Trophoblast cell (in vitro differentiated cells and primary cell): ENCODE measurements around the gene PDLIM3. TPM values are rescaled to one million over a fixed set of nuclear protein-coding genes. Genes with fewer than 3 reads are reported as not detected.

Source experiments
- DNase-seq, 2 donors: peaks; one replicate each; pipeline ENCODE4 v3.0.0-alpha.2; 2016
- H2AFZ ChIP-seq: 2 replicates; pipeline ENCODE4 v1.6.1; 2013; ENCODE audit warnings: low read length, moderate library complexity, mild to moderate bottlenecking; ENCODE audit not compliant: insufficient read depth, poor library complexity
- H2AK5ac ChIP-seq: 2 replicates; pipeline ENCODE4 v1.6.1; 2013; ENCODE audit warnings: mild to moderate bottlenecking, low read length
- H2BK120ac ChIP-seq: 2 replicates; pipeline ENCODE4 v1.6.1; 2013; ENCODE audit warnings: low read length, mild to moderate bottlenecking, moderate library complexity; ENCODE audit not compliant: insufficient read depth, poor library complexity
- H2BK12ac ChIP-seq: 2 replicates; pipeline ENCODE4 v1.6.1; 2013; ENCODE audit warnings: mild to moderate bottlenecking, low read length, moderate library complexity
- H2BK5ac ChIP-seq: 2 replicates; pipeline ENCODE4 v1.6.1; 2013; ENCODE audit warnings: low read length, low read depth, moderate library complexity, mild to moderate bottlenecking; ENCODE audit not compliant: poor library complexity
- H3K14ac ChIP-seq: 2 replicates; pipeline ENCODE4 v1.6.1; 2013; ENCODE audit warnings: mild to moderate bottlenecking, low read length
- H3K18ac ChIP-seq: 2 replicates; pipeline ENCODE4 v1.6.1; 2013; ENCODE audit warnings: mild to moderate bottlenecking, low read length
- H3K23ac ChIP-seq: 2 replicates; pipeline ENCODE4 v1.6.1; 2013; ENCODE audit warnings: low read length
- H3K27ac ChIP-seq: 2 replicates; pipeline ENCODE4 v1.5.1; 2013; ENCODE audit warnings: low read depth, mild to moderate bottlenecking, inconsistent platforms, low read length, moderate library complexity
- H3K27me3 ChIP-seq: 2 replicates; pipeline ENCODE4 v1.6.1; 2013; ENCODE audit warnings: inconsistent platforms, mild to moderate bottlenecking, low read length, moderate library complexity; ENCODE audit not compliant: insufficient read depth
- H3K36me3 ChIP-seq, 2 experiments: 1 replicate in 1 of 2; 2 replicates in 1 of 2; pipeline ENCODE4 v1.6.1; 2013; ENCODE audit warnings: low read length in 2 of 2, mild to moderate bottlenecking in 2 of 2, moderate library complexity in 1 of 2; ENCODE audit not compliant: insufficient read depth in 2 of 2, control insufficient read depth in 1 of 2
- H3K4ac ChIP-seq: 2 replicates; pipeline ENCODE4 v1.6.1; 2013; ENCODE audit warnings: low read depth, mild to moderate bottlenecking, low read length, moderate library complexity
- H3K4me1 ChIP-seq, 2 experiments: 1 replicate in 1 of 2; 2 replicates in 1 of 2; pipeline ENCODE4 v1.6.1; 2013; ENCODE audit warnings: low read length in 2 of 2, mild to moderate bottlenecking in 2 of 2, moderate library complexity in 1 of 2; ENCODE audit not compliant: insufficient read depth in 2 of 2, control insufficient read depth in 1 of 2
- H3K4me2 ChIP-seq: 2 replicates; pipeline ENCODE4 v1.6.1; 2013; ENCODE audit warnings: inconsistent platforms, mild to moderate bottlenecking, low read length, moderate library complexity
- H3K4me3 ChIP-seq: 2 replicates; pipeline ENCODE4 v1.5.1; 2013; ENCODE audit warnings: mild to moderate bottlenecking, low read depth, low read length, inconsistent platforms
- H3K79me1 ChIP-seq: one replicate; pipeline ENCODE4 v1.6.1; 2013; ENCODE audit warnings: low read length
- H3K79me2 ChIP-seq: 2 replicates; pipeline ENCODE4 v1.6.1; 2013; ENCODE audit warnings: low read length, mild to moderate bottlenecking; ENCODE audit not compliant: control insufficient read depth, insufficient read depth, poor library complexity
- H3K9ac ChIP-seq: 2 replicates; pipeline ENCODE4 v1.6.1; 2013; ENCODE audit warnings: mild to moderate bottlenecking, low read length
- H3K9me3 ChIP-seq: 2 replicates; pipeline ENCODE4 v1.6.1; 2013; ENCODE audit warnings: low read depth, mild to moderate bottlenecking, control low read depth, inconsistent platforms, low read length; ENCODE audit not compliant: insufficient read depth
- H4K12ac ChIP-seq: 2 replicates; pipeline ENCODE4 v1.6.1; 2013; ENCODE audit warnings: low read depth, mild to moderate bottlenecking, low read length, moderate library complexity
- H4K8ac ChIP-seq: 2 replicates; pipeline ENCODE4 v1.6.1; 2013; ENCODE audit warnings: low read depth, mild to moderate bottlenecking, low read length, moderate library complexity
- H4K91ac ChIP-seq: one replicate; pipeline ENCODE4 v1.6.1; 2013; ENCODE audit warnings: low read depth, mild to moderate bottlenecking, low read length, moderate library complexity
- WGBS: extraction: QIAGEN DNeasy Blood & Tissue Kit; methylation state at CpG from one replicate; pipeline ENCODE4 v1.1.7; 2013; ENCODE audit warnings: missing lambda C conversion rate; ENCODE audit not compliant: insufficient read length, insufficient coverage; ENCODE audit errors: extremely low coverage; 5-methylcytosine and 5-hydroxymethylcytosine counted together
- polyA plus RNA-seq: library from polyadenylated mRNA; stranded (reverse); fragments of 200-250 nt; gene quantifications from 2 replicates; pipeline ENCODE4 v1.2.3, GENCODE V29; 2013

PDLIM3 gene
- polyA plus RNA-seq = 19.2 and 19.5 TPM in 2 replicates

- Histone ChIP-seq H3K79me2 (no peaks in the 10 kb centered on the region), H3K27me3 (peaks cover 9% of the 10 kb centered on the region), H2AK5ac (no peak within 1 kb of the TSS), H3K14ac (peak within 1 kb of the TSS; percentile 37), H4K8ac (no peak within 1 kb of the TSS), H3K4me1 (no peaks in the 10 kb centered on the region), H2BK12ac (no peak within 1 kb of the TSS), H3K4me2 (peak within 1 kb of the TSS; percentile 93), H3K9ac (peak within 1 kb of the TSS; percentile 3), H3K4me3 (peak within 1 kb of the TSS; percentile 74), H3K4ac (no peak within 1 kb of the TSS), H2AFZ (peak within 1 kb of the TSS; percentile 73), H4K12ac (no peak within 1 kb of the TSS), H3K23ac (no peak within 1 kb of the TSS), H2BK5ac (no peak within 1 kb of the TSS), H3K36me3 (no peaks in the 10 kb centered on the region), H2BK120ac (peak within 1 kb of the TSS; percentile 12), H3K18ac (no peak within 1 kb of the TSS), H4K91ac (no peak within 1 kb of the TSS), H3K27ac (no peak within 1 kb of the TSS), H3K79me1 (no peaks in the 10 kb centered on the region), H3K9me3 (peaks cover 2% of the 10 kb centered on the region)
- WGBS = no CpG with 5 or more reads among the region's 66 CpGs
- DNase-seq = peak; percentile 38 to 56
Measured at GRCh38 chr4:185534866-185535611, at the start of gene PDLIM3. Gene PDLIM3 (minus strand): TSS chr4:185535507. CDS start chr4:185535434, 73 bp downstream.

GRCh38 chr4:185583813-185584212 lies 48.5 kb upstream of the PDLIM3 start:
- H3K79me1 ChIP-seq = no peaks in the 10 kb centered on the region
- no peak for DNase-seq
- no peak overlapping the region for H3K4me2 ChIP-seq

GRCh38 chr4:185582651-185583400 lies 47.5 kb upstream of the PDLIM3 start:
- Histone ChIP-seq H3K14ac (no peak overlapping the region), H3K27me3 (peaks cover 3% of the 10 kb centered on the region), H3K4ac (no peak overlapping the region), H3K79me1 (no peaks in the 10 kb centered on the region), H4K8ac (no peak overlapping the region), H3K36me3 (no peaks in the 10 kb centered on the region), H3K4me2 (no peak overlapping the region), H4K91ac (no peak overlapping the region), H3K18ac (no peak overlapping the region), H2AK5ac (no peak overlapping the region), H3K4me1 (peaks cover 7 to 8% of the 10 kb centered on the region in 2 experiments), H2BK5ac (no peak overlapping the region), H3K9ac (no peak overlapping the region), H4K12ac (no peak overlapping the region), H3K9me3 (peaks cover 5% of the 10 kb centered on the region), H3K23ac (no peak overlapping the region), H2BK12ac (no peak overlapping the region), H2BK120ac (no peak overlapping the region), H2AFZ (no peak overlapping the region), H3K79me2 (no peaks in the 10 kb centered on the region), H3K27ac (no peak overlapping the region), H3K4me3 (no peak overlapping the region)
- DNase-seq = no peak
- WGBS = no CpG with 5 or more reads among the region's 7 CpGs

More at GRCh38 chr4:185583813-185584212, 48.5 kb upstream of the PDLIM3 start:
- no peak overlapping the region for H2BK120ac ChIP-seq
- no peak overlapping the region for H2BK5ac ChIP-seq
- no peak overlapping the region for H3K14ac ChIP-seq
- H3K4me3 ChIP-seq = no peak overlapping the region
- peaks cover 3% of the 10 kb centered on the region for H3K27me3 ChIP-seq
- peaks cover 8% of the 10 kb centered on the region in 2 experiments for H3K4me1 ChIP-seq
- peaks cover 5% of the 10 kb centered on the region for H3K9me3 ChIP-seq
- no peak overlapping the region for H3K27ac ChIP-seq
- H2AFZ ChIP-seq = no peak overlapping the region
- H3K23ac ChIP-seq = no peak overlapping the region
- H4K8ac ChIP-seq = no peak overlapping the region
- H3K4ac ChIP-seq = no peak overlapping the region
- no peaks in the 10 kb centered on the region for H3K79me2 ChIP-seq
- no CpG with 5 or more reads among the region's 1 CpG for WGBS
- H2BK12ac ChIP-seq = no peak overlapping the region
- no peaks in the 10 kb centered on the region for H3K36me3 ChIP-seq
- H4K12ac ChIP-seq = no peak overlapping the region
- no peak overlapping the region for H3K9ac ChIP-seq
- no peak overlapping the region for H2AK5ac ChIP-seq
- no peak overlapping the region for H4K91ac ChIP-seq
- H3K18ac ChIP-seq = no peak overlapping the region

- peak; percentile 95 to 98 for DNase-seq
- Histone ChIP-seq H3K9me3 (peaks cover 3% of the 10 kb centered on the region), H2BK120ac (no peak overlapping the region), H3K9ac (no peak overlapping the region), H4K8ac (no peak overlapping the region), H3K36me3 (no peaks in the 10 kb centered on the region), H3K14ac (no peak overlapping the region), H3K23ac (no peak overlapping the region), H2BK5ac (no peak overlapping the region), H2AFZ (no peak overlapping the region), H3K27me3 (no peaks in the 10 kb centered on the region), H2BK12ac (peak overlapping the region; percentile 44), H2AK5ac (no peak overlapping the region), H3K4me1 (peaks cover 2% of the 10 kb centered on the region in 2 experiments), H3K4me3 (no peak overlapping the region), H4K91ac (peak overlapping the region; percentile 1), H3K4me2 (no peak overlapping the region), H3K4ac (no peak overlapping the region), H3K79me1 (no peaks in the 10 kb centered on the region), H3K18ac (no peak overlapping the region), H4K12ac (no peak overlapping the region), H3K79me2 (no peaks in the 10 kb centered on the region), H3K27ac (no peak overlapping the region)
- WGBS = no CpG with 5 or more reads among the region's 12 CpGs
Measured at GRCh38 chr4:185580699-185581098, 45.4 kb upstream of the PDLIM3 start.
